Muscle layer of duodenum (tissue), 2 donors: Measurements from ENCODE around the gene TTC8.

Source experiments
- H3K27ac ChIP-seq: one replicate; pipeline ENCODE4 v1.7.0; 2013; ENCODE audit warnings: mild to moderate bottlenecking, low read length
- H3K27me3 ChIP-seq: one replicate; pipeline ENCODE4 v1.7.0; 2013; ENCODE audit warnings: low read depth, mild to moderate bottlenecking, control low read depth, low read length
- H3K36me3 ChIP-seq, 2 donors: one replicate each; pipeline ENCODE4 v1.7.0; 2013; ENCODE audit warnings: low read length in 2 of 2, control low read depth in 1 of 2, mild to moderate bottlenecking in 1 of 2; ENCODE audit not compliant: insufficient read depth in 2 of 2, control insufficient read depth in 1 of 2
- H3K4me1 ChIP-seq, 2 donors: one replicate each; pipeline ENCODE4 v1.7.0; 2013; ENCODE audit warnings: low read length in 2 of 2, mild to moderate bottlenecking in 2 of 2, control low read depth in 1 of 2, moderate library complexity in 1 of 2; ENCODE audit not compliant: insufficient read depth in 2 of 2, control insufficient read depth in 1 of 2
- H3K4me3 ChIP-seq, 2 donors: one replicate each; pipeline ENCODE4 v1.7.0; 2013; ENCODE audit warnings: low read length in 2 of 2, low read depth in 1 of 2, mild to moderate bottlenecking in 1 of 2
- H3K9me3 ChIP-seq, 2 donors: one replicate each; pipeline ENCODE4 v1.7.0; 2013; ENCODE audit warnings: low read length in 2 of 2, control low read depth in 1 of 2, mild to moderate bottlenecking in 1 of 2; ENCODE audit not compliant: control insufficient read depth in 1 of 2
- donor health status: healthy.

TTC8 gene

GRCh38 chr14:88904864-88905263 lies 80.4 kb downstream of the TTC8 start:
- no peak overlapping the region for H3K4me3 ChIP-seq
- H3K9me3 ChIP-seq: peaks cover 0 to 18% of the 10 kb centered on the region in 2 donors
- no peak overlapping the region for H3K27ac ChIP-seq
- H3K36me3 ChIP-seq: no peaks in the 10 kb centered on the region
- no peaks in the 10 kb centered on the region for H3K27me3 ChIP-seq
- no peaks in the 10 kb centered on the region for H3K4me1 ChIP-seq

DNA sequence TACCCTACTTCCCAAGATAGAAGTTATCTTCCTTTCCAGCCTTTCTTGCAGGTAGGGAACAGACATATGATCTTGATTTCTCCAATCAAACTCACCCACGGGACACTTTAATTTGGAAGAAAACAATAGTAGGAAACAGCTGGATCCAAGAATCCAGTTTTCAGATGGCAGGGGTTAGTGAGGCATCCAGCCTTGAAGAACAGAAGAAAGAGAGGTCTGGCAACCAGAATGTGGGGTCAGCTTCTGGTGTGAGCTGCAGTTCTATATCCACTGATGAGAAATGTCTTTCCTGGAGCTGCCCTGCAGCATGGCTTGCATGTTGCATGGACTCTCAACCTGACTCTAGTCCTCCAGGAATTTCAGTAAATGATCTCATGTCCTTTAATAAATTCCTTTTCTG lies 83.8 kb downstream of the TTC8 start:
- Histone ChIP-seq H3K27me3 (no peaks in the 10 kb centered on the region), H3K9me3 (peaks cover 0 to 23% of the 10 kb centered on the region in 2 donors), H3K4me1 (no peaks in the 10 kb centered on the region), H3K27ac (no peak overlapping the region), H3K36me3 (no peaks in the 10 kb centered on the region), H3K4me3 (no peak overlapping the region)

DNA sequence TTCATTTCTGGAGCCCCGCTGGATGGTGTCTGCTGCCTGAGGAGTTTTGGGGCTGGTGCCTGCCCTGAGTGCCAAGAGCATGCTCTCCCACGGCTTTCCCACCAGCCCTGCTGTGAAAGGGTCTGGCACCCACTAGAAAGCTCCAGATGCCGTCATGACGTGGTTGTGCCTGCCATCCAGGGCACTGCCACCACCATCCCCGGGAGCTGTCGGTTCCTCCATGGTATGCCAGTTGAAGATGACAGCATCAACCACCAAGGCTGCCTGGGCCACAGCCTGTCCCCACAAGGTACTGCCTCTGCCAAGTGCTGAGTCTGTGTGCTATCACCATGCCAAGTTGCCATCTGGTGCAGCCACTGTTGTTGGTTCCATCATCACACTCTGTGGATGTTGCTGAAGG lies 85.9 kb downstream of the TTC8 start:
- no peaks in the 10 kb centered on the region for H3K27me3 ChIP-seq
- no peaks in the 10 kb centered on the region for H3K36me3 ChIP-seq
- H3K27ac ChIP-seq: no peak overlapping the region
- H3K4me1 ChIP-seq: no peaks in the 10 kb centered on the region
- H3K4me3 ChIP-seq: no peak overlapping the region
- H3K9me3 ChIP-seq: peaks cover 0 to 23% of the 10 kb centered on the region in 2 donors

DNA sequence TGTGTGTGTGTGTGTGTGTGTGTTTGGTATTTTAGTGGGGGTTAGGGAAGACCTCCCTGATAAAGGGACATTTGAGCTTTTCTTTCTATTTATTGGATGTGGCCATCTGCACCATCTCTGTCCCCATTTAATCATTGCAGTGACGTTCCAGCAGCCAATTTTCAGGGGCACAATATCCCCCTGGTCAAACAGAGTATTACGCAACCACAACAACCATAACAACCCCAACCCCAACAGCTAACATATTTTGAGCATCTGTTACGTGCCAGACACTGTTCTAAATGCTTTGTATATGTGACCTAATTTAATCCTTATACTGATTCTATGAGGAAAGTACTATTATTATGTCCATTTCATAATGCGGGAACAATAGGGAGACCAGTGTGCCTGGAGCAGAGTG lies 87.4 kb downstream of the TTC8 start:
- Histone ChIP-seq H3K36me3 (no peaks in the 10 kb centered on the region), H3K27ac (no peak overlapping the region), H3K9me3 (peaks cover 0 to 17% of the 10 kb centered on the region in 2 donors), H3K27me3 (no peaks in the 10 kb centered on the region), H3K4me1 (no peaks in the 10 kb centered on the region), H3K4me3 (no peak overlapping the region)

DNA sequence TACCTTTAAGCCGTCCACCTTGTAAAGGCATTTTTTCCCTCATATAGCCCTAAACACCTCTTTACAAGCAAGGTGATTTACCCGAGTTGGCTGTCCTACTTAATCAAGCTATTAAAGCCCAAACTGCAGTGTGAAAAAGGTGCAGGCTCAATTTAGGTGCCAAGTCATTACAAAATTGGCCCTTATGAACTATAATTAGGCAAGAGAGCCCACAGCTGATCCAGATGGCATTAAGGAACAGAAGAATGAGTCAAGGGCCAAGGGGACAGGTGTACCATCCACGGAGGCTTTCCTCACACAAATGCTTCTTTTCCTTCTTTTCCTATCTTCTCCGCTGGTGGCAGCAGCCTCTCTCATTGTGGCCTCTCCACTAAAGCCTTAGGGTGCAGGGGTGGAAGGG lies 90.5 kb downstream of the TTC8 start:
- no peaks in the 10 kb centered on the region for H3K4me1 ChIP-seq
- no peak overlapping the region for H3K4me3 ChIP-seq
- no peaks in the 10 kb centered on the region for H3K27me3 ChIP-seq
- H3K36me3 ChIP-seq: no peaks in the 10 kb centered on the region
- peaks cover 0 to 5% of the 10 kb centered on the region in 2 donors for H3K9me3 ChIP-seq
- no peak overlapping the region for H3K27ac ChIP-seq

DNA sequence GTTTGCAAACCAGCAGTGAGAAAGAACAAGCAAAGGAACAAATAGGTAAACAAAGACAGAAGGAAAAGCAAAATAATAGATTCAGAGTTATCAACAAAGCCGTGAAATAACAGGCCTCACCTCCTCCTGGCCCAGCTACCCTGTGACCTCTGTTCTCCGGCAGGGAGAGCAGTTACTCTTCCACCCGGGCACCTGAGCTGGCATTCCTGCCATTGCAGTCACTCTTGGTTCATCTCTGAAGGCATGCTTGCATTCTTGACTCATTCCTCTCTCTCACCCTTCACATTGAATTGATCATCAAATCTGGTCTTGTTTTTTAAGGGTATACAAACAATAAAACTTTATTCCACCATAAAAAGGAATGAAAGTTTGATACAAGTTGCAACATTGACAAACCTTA lies 95.1 kb downstream of the TTC8 start:
- Histone ChIP-seq H3K4me3 (no peak overlapping the region), H3K27me3 (no peaks in the 10 kb centered on the region), H3K36me3 (no peaks in the 10 kb centered on the region), H3K4me1 (no peaks in the 10 kb centered on the region), H3K9me3 (peaks cover 0 to 4% of the 10 kb centered on the region in 2 donors), H3K27ac (no peak overlapping the region)
